ENCODE data around the gene SRRM5.

DNA sequence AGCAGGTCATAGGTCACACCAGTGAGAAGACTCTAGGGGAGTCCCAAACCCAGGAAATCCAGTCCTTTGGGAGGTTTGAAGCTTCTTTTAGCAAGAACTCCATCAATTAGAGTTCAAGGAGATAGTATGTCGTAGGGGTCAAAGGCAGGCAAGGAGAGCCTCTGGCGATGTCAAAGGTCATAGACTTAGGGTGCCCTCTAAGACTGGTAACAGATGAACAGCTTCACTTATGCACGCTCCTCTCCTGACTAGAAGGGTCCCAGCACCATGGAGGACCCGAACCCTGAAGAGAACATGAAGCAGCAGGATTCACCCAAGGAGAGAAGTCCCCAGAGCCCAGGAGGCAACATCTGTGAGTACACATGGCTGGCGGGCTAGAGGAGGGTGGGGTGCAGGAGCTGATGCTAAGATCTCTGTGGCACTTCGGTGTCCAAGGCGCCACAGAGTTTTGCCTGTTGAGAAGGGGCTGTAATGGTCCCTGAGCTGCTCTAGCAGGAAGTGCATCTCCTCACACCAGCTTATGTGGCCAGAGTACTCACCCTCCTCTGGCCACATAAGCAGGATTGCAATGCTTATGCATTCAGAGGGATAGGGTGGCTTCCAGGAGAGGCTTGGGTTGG is 14.9 kb upstream of the SRRM5 start:
- TF ChIP-seq, protein P1, sequence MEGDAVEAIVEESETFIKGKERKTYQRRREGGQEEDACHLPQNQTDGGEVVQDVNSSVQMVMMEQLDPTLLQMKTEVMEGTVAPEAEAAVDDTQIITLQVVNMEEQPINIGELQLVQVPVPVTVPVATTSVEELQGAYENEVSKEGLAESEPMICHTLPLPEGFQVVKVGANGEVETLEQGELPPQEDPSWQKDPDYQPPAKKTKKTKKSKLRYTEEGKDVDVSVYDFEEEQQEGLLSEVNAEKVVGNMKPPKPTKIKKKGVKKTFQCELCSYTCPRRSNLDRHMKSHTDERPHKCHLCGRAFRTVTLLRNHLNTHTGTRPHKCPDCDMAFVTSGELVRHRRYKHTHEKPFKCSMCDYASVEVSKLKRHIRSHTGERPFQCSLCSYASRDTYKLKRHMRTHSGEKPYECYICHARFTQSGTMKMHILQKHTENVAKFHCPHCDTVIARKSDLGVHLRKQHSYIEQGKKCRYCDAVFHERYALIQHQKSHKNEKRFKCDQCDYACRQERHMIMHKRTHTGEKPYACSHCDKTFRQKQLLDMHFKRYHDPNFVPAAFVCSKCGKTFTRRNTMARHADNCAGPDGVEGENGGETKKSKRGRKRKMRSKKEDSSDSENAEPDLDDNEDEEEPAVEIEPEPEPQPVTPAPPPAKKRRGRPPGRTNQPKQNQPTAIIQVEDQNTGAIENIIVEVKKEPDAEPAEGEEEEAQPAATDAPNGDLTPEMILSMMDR (IDR thresholded peaks at IDR 0.05) = no peak
- no peak for TF ChIP-seq ZFX (IDR thresholded peaks at IDR 0.05; ENCODE audit: borderline replicate concordance)

All from 22Rv1 (cell line).